Activated CD4-positive, alpha-beta T cell treated with anti-CD3 and anti-CD28 coated beads, Interleukin-2, amount 50 U/mL, for 24 hours (primary cell): ENCODE results near the gene PCDHA3.
"Not testable (repeated sequence)": the region's sequence is repeated elsewhere in the genome, so short reads cannot be mapped to it uniquely, and the experiment has no call there.

Source experiments
- DNase-seq, 2 donors: peaks; one replicate each; pipeline ENCODE4 v3.0.0-alpha.2; 2020; ENCODE audit warnings: low read depth in 1 of 2, low spot score in 1 of 2

Gene PCDHA3

GRCh38 chr5:140800816-140801493, at the start of gene PCDHA3:
Gene PCDHA3, plus strand, starts transcription at chr5:140801057.
- no peak for DNase-seq

GRCh38 chr5:140753561-140753960, 47.3 kb upstream of the PCDHA3 start:
- DNase-seq, result no peak

- no peak for DNase-seq
Measured at GRCh38 chr5:140764177-140764973, 36.5 kb upstream of the PCDHA3 start.

- DNase-seq, result no peak
Measured at GRCh38 chr5:140767444-140767843, 33.4 kb upstream of the PCDHA3 start.

GRCh38 chr5:140780512-140780911, 20.3 kb upstream of the PCDHA3 start:
- DNase-seq, result no peak

- DNase-seq, result no peak
Measured at GRCh38 chr5:140785905-140786686, 14.8 kb upstream of the PCDHA3 start, which contains the start of gene PCDHA1. Gene PCDHA1, plus strand, starts transcription at chr5:140786140.

GRCh38 chr5:140787422-140787821, 13.4 kb upstream of the PCDHA3 start:
- DNase-seq, result not testable (repeated sequence)

GRCh38 chr5:140787849-140788504, 12.9 kb upstream of the PCDHA3 start:
- DNase-seq, result not testable (repeated sequence)

GRCh38 chr5:140791089-140791488, 9.8 kb upstream of the PCDHA3 start:
- DNase-seq, result no peak

GRCh38 chr5:140794595-140795258, 6.1 kb upstream of the PCDHA3 start, which contains the start of gene PCDHA2:
Gene PCDHA2, plus strand, starts transcription at chr5:140794852.
- no peak for DNase-seq

- DNase-seq, result no peak
Measured at GRCh38 chr5:140795259-140795641, 5.6 kb upstream of the PCDHA3 start.

GRCh38 chr5:140796072-140796717, 4.7 kb upstream of the PCDHA3 start:
- DNase-seq, result not testable (repeated sequence)

GRCh38 chr5:140796718-140797095, 4.2 kb upstream of the PCDHA3 start:
- DNase-seq, result no peak

GRCh38 chr5:140801494-140801841, 611 bp downstream of the PCDHA3 start:
- DNase-seq, result no peak

GRCh38 chr5:140802381-140802780, 1.5 kb downstream of the PCDHA3 start:
- DNase-seq, result not testable (repeated sequence)

- DNase-seq, result no peak
Measured at GRCh38 chr5:140802781-140803271, 2.0 kb downstream of the PCDHA3 start.

- DNase-seq, result no peak
Measured at GRCh38 chr5:140806834-140807775, 6.2 kb downstream of the PCDHA3 start, which contains the start of gene PCDHA4. Gene PCDHA4, plus strand, starts transcription at chr5:140807068.

- DNase-seq, result not testable (repeated sequence)
Measured at GRCh38 chr5:140808241-140808888, 7.5 kb downstream of the PCDHA3 start.
